ENCODE results near the gene ZNF282. TPM values are rescaled to one million over a fixed set of nuclear protein-coding genes. Genes with fewer than 3 reads are reported as not detected.
"Not testable (repeated sequence)": the region's sequence is repeated elsewhere in the genome, so short reads cannot be mapped to it uniquely, and the experiment has no call there.

ZNF282 gene
- total RNA-seq, 1 donor from 2014 or later = 33.3 TPM

DNA sequence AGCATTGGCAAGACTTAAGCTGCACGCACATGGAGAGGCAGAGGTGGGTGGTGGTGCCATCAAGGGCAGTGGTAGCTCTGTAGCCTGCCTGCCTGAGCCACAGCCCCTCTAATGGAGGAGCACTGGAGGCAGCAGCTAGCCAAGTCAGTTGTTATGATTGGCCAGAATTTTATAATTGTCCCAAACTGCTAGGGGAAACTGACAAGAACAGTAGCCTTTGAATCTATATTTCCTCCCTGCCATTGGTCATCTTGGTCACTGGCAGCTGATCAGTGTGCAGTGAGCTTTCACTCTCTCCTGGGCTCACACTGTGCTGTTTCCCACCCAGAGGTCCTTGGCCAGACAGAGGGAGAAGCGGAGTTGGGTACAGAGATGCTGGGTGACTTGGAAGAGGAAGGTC lies 57.0 kb downstream of the ZNF282 start:
- DNase-seq (ENCODE audit: extremely low read depth, low read depth, low spot score) = no peak

DNA sequence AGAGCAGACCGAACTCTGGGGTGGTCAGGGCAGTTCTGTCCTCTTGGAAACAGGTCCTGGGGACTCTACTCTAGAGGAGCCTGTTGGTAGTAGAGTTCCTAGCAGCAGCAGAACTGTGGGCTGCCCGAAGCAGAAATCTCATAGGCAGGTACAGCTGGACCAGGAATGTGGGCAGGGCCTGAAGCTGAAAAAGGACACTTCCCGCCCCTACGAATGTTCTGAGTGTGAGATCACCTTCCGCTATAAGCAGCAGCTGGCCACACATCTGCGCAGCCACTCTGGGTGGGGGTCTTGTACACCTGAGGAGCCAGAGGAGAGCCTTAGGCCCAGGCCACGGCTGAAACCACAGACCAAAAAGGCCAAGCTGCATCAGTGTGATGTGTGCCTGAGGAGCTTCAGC lies 58.3 kb downstream of the ZNF282 start:
- DNase-seq (ENCODE audit: extremely low read depth, low read depth, low spot score) = no peak

DNA sequence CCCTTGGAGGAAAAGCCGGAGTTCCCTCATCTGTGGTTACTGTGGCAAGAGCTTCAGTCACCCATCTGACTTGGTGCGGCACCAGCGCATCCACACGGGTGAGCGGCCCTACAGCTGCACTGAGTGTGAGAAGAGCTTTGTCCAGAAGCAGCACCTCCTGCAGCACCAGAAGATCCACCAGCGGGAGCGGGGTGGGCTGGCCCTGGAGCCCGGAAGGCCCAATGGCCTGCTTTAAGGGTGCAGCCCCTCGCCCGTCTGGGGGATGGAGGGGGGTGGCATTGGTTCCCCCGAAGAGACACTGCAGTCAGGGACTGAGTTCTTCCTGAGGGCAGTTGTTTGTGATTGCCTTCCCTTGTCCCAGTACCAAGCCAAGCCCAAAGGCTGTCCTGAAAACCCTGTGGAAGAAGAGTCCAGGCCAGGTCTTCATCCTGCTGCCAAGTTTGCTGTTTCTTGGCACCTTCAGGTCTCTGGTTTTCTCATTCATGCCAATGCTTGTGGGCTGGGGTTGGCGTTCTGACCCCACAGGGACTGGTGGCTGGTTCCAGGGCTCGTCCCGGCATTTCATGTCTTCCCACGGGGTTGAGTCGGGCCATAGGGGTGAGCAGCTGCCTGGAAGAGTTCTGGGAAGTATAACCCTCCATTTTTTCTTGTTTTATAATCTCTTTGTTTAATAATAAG lies 59.0 kb downstream of the ZNF282 start:
- DNase-seq (ENCODE audit: extremely low read depth, low read depth, low spot score) = no peak

DNA sequence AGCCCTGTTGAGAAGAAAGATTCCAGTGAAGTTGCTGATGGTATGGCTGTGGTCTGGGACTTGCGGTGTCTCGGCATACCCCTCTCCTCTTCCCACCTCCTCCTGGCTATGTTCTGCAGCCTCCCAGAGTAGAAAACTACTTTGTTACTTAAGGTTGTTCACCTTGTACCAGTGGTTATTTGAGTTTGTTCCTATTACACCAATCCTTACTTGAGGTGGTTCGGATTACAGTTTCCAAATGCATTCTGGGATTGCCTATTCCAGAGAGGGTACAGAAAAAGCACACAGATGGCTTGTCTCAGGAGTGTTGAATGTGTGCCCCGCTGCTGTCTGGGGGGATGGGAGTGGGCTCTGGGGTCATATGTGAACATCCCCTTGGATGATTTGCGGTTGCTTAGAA lies 59.8 kb downstream of the ZNF282 start:
- DNase-seq (ENCODE audit: extremely low read depth, low read depth, low spot score) = no peak

DNA sequence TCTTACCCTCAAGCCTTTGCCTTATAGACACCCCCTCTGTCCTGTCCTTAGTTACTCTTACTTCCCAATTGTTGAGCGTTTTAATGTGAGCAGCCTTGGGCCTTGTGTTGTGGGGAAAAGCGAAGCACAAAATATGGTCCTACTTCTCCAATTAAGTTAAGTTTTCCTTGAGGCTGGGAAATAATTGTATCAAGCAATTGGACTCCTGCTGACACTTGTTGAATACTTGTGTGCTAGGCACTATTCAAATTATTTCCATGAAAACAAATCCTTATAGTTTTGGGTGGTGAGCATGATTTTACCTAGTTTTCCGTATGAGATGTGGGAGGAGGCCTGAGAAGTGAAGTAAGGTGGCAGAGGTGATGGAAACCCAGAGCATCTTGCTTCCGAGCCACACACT lies 61.2 kb downstream of the ZNF282 start:
- no peak for DNase-seq (ENCODE audit: extremely low read depth, low read depth, low spot score)

DNA sequence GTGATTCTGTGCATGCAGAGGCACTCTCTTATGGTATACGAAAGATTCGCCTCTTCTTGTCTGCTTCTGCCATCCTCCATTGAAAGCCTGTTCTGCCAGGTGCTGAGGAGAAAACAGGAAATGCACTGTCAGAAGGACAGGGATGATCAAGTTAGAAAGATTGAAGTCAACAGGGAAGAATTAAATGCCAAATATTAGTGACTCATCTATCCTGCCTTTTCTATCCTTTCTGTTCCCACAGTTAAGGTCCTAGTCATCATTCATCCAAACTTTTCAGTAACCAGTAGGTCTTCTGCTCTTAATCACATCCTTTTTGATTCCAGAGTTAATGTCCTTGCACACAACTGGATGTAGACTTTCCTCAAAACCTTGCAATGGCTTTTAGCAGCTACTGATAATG lies 61.8 kb downstream of the ZNF282 start:
- DNase-seq (ENCODE audit: extremely low read depth, low read depth, low spot score) = no peak

DNA sequence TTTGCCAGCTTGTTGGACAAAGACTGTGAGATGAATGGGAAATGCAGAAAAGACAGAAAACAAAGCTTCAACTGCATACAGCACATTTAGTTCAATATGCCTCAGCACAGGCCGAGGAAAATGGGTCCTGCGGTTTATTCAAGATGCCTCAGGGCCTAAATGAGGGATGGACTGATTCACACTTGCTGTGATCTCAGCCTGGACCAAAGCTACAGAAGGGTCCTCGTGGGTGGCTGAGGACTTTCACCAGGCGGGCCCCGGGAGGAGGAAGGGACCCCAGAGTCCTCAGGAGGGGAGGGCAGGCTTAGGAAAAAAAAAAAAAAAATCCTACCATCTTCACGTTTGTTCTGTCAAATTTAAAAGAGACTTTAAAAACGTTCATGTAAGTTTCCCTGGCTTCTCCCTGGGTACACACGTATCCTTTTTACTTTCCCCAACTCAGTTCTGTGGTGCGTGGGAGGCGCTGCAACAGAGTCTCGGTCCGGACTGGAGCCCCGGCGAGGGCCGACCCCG lies 66.0 kb downstream of the ZNF282 start:
- no peak for DNase-seq (ENCODE audit: extremely low read depth, low read depth, low spot score)

DNA sequence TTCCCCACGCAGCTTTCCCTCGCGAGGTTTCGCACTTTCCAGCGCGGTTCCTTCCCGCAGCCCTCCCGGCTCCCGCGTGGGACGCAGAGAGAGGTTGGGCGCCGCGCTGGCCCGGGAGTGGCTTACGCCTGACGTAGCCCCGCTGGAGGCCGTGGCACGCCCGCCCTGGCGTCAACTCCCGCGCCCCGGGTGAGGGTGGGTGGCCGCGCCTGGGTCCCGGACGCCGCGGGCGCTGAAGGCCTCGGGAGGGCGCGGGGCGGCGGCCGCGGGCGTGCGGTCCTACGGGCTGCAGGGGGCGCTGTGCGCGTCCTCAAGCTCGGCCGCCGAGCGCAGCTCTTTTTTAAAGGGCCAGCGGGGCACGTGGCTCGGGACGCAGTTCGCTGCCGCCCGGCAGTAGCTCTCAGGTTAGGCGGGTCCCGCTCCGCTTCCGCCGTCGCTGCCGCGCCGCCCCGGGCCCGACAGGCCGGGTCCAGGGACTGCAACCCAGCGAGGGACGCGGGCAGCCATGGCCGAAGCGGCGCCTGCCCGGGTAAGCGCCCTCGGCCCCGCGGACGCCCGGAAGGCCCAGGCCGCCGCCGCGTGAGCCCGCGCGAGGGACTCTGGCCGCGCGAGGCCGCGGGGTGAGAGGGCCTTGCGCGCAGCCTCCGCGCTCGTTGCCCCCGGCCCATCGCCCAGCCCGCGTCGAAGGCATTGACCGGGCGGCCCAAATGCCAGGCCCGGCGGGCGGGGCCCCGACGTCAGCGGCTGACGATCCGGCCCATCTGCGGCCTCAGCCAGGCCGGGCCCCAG lies 66.7 kb downstream of the ZNF282 start, which contains the start of gene ZNF783:
TSS of gene ZNF783 (plus strand) at position 368 of the 789 bp plus-strand sequence. CDS start at position 506, 138 bp downstream.
- DNase-seq (ENCODE audit: extremely low read depth, low read depth, low spot score) = no peak

DNA sequence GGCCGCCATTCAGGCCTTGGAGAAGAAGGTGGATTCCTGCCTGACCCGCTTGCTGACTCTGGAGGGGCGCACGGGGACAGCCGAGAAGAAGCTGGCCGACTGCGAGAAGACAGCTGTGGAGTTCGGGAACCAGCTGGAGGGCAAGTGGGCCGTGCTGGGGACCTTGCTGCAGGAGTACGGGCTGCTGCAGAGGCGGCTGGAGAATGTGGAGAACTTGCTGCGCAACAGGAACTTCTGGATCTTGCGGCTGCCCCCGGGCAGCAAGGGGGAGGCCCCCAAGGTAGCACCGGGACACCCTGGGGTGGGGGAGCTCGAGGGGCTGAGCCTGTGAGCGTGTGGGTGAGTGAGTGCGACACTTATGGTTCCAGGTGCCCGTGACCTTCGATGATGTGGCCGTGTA lies 71.1 kb downstream of the ZNF282 start:
- no peak for DNase-seq (ENCODE audit: extremely low read depth, low read depth, low spot score)

DNA sequence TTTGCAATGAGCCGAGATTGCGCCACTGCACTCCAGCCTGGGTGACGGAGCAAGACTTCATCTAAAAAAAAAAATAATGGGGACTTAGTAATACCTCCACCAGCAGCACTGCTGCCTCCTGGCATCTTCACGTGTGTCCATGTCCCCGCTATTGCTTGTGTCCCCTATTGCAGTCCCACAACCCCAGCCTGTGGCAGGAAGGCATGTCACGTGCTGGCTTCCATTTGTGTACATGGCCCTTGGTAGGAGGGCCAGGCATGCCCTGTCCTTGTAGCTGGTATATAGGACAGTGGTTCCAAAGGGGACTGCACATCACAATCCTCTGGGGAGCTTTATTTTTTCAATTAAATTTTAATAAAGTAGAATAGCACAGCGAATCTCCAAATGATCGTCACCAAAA lies 72.4 kb downstream of the ZNF282 start:
- no peak for DNase-seq (ENCODE audit: extremely low read depth, low read depth, low spot score)

DNA sequence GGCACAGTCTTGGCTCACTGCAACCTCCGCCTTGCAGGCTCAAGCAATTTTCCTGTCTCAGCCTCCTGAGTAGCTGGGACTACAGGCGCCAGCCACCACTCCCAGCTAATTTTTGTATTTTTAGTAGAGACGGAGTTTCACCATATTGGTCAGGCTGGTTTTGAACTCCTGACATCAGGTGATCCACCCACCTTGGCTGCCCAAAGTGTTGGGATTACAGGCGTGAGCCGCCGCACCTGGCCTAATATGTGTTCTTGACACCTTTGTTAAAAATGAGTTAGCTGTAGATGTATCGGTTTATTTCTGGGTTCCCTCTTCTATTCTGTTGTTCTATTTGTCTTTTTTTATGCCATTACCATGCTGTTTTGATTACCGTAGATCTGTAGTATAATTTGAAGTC lies 79.1 kb downstream of the ZNF282 start:
- DNase-seq (ENCODE audit: extremely low read depth, low read depth, low spot score) = not testable (repeated sequence)

Other genes with a start within 250 kb of the ZNF282 start
- gene PDIA4, start 167.0 kb upstream of the ZNF282 start, total RNA-seq = 324 and 327 TPM in 2 replicates
- 7.8 and 7.9 TPM in 2 replicates for gene ZNF786, start 104.8 kb upstream of the ZNF282 start, total RNA-seq
- gene ZNF425, start 69.2 kb upstream of the ZNF282 start, total RNA-seq = 1.4 and 1.6 TPM in 2 replicates
- gene ZNF398, start 48.1 kb upstream of the ZNF282 start, total RNA-seq = 12.3 and 13.8 TPM in 2 replicates
- gene ZNF212, start 44.1 kb downstream of the ZNF282 start, total RNA-seq = 2.7 and 5.6 TPM in 2 replicates
- gene ZNF783, start 66.7 kb downstream of the ZNF282 start, total RNA-seq = 7.1 and 12.1 TPM in 2 replicates